ENCODE results near the gene RUNX3.

The RUNX3 gene

DNA sequence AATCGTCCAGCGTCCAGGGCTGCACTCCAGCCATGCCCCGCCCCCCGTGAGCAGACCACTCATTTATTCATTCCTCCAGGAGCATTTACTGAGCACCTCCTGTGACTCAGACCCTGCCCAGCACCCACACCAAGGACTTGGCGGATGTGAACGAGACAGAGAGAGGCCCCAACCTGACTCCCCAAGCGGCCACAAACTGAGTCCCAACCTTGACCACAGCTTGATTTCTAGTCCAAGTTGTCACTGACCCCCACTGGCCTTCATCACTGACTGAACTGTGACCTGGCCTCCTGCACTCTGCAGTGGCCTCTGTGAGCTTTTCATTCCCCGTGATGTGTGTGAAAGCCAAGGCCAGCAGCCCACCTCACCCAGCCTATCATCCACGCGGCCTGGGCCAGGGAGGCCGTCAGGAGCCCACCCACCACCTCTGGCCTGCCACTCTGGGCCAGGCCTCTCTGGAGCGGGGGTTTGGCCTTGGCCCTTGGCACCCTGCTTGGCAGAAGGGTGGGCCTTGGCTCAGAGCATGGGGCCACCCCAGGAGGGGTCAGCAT is 19.3 kb upstream of the RUNX3 start:
- Histone ChIP-seq H3K9me3 (ENCODE audit: insufficient read depth, low read length) (no peaks in the 10 kb centered on the region), H3K4me2 (ENCODE audit: low read depth, low read length, poor library complexity, severe bottlenecking) (no peak overlapping the region), H3F3A (ENCODE audit: insufficient read depth) (no peaks in the 10 kb centered on the region), H4K20me1 (ENCODE audit: low read depth, low read length) (no peaks in the 10 kb centered on the region), H3K27me3 (ENCODE audit: low read length) (no peaks in the 10 kb centered on the region), H3K4me3 (ENCODE audit: insufficient read depth, low read length, poor library complexity, severe bottlenecking) (no peak overlapping the region), H3K9me2 (replicated peaks; ENCODE audit: insufficient read depth, low read length) (no peaks in the 10 kb centered on the region), H2AFZ (ENCODE audit: low read depth, low read length, severe bottlenecking) (no peak overlapping the region), H3K27ac (ENCODE audit: low read depth, low read length) (no peak overlapping the region), H3K36me3 (ENCODE audit: low read length) (no peaks in the 10 kb centered on the region), H3K79me2 (ENCODE audit: insufficient read depth, low read length) (no peaks in the 10 kb centered on the region), H3K9ac (ENCODE audit: low read length) (no peak overlapping the region)
- TF ChIP-seq, protein P1, sequence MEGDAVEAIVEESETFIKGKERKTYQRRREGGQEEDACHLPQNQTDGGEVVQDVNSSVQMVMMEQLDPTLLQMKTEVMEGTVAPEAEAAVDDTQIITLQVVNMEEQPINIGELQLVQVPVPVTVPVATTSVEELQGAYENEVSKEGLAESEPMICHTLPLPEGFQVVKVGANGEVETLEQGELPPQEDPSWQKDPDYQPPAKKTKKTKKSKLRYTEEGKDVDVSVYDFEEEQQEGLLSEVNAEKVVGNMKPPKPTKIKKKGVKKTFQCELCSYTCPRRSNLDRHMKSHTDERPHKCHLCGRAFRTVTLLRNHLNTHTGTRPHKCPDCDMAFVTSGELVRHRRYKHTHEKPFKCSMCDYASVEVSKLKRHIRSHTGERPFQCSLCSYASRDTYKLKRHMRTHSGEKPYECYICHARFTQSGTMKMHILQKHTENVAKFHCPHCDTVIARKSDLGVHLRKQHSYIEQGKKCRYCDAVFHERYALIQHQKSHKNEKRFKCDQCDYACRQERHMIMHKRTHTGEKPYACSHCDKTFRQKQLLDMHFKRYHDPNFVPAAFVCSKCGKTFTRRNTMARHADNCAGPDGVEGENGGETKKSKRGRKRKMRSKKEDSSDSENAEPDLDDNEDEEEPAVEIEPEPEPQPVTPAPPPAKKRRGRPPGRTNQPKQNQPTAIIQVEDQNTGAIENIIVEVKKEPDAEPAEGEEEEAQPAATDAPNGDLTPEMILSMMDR (IDR thresholded peaks at IDR 0.05; ENCODE audit: insufficient read depth, low read length, poor library complexity, severe bottlenecking): no peak
- TF ChIP-seq EZH2phosphoT487 (conservative IDR thresholded peaks at IDR 0.05; ENCODE audit: low read length): no peak

DNA sequence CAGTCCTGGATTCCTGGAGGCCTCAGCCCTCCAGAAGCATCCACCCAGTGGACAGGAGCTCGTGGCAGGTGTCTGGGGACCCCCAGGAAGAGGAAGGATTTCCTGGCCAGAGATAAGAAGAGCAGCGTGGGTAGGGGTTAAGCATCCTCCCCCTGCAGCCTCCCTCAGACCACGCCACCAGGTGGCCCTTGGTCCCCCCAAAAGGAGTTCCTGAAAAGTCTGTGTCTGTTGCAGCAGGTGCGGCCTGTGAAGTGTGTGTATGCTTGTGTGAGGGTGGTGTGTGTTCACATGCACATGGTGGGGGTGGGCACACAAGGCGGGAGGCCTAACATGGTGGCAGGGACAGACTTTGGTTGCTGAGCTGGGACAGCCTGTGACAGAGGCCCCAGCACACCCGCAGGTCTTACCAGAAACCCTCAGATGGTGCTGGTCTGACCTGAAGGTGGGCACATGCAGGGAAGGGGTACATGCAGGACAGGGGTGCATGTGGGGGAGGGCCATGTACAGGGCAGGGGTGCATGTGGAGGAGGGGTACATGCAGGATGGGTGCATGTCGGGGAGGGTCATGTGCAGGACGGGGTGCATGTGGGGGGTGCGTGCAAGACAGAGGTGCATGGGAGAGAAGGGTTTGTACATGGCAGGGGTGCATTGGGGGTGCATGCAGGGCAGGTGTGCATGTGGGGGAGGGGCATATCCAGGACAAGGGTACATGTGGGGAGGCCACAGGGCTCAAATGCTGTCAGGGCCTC is 18.2 kb upstream of the RUNX3 start:
- no peak overlapping the region for H3K4me3 ChIP-seq (ENCODE audit: insufficient read depth, low read length, poor library complexity, severe bottlenecking)
- no peak overlapping the region for H2AFZ ChIP-seq (ENCODE audit: low read depth, low read length, severe bottlenecking)
- H4K20me1 ChIP-seq (ENCODE audit: low read depth, low read length): no peaks in the 10 kb centered on the region
- no peak overlapping the region for H3K4me2 ChIP-seq (ENCODE audit: low read depth, low read length, poor library complexity, severe bottlenecking)
- no peak overlapping the region for H3K9ac ChIP-seq (ENCODE audit: low read length)
- no peaks in the 10 kb centered on the region for H3K79me2 ChIP-seq (ENCODE audit: insufficient read depth, low read length)
- TF ChIP-seq, protein P1 (IDR thresholded peaks at IDR 0.05; ENCODE audit: insufficient read depth, low read length, poor library complexity, severe bottlenecking): no peak
- no peak for TF ChIP-seq EZH2phosphoT487 (conservative IDR thresholded peaks at IDR 0.05; ENCODE audit: low read length)
- H3K9me3 ChIP-seq (ENCODE audit: insufficient read depth, low read length): no peaks in the 10 kb centered on the region
- H3F3A ChIP-seq (ENCODE audit: insufficient read depth): no peaks in the 10 kb centered on the region
- H3K27ac ChIP-seq (ENCODE audit: low read depth, low read length): no peak overlapping the region
- H3K9me2 ChIP-seq (replicated peaks; ENCODE audit: insufficient read depth, low read length): no peaks in the 10 kb centered on the region
- H3K27me3 ChIP-seq (ENCODE audit: low read length): no peaks in the 10 kb centered on the region
- no peaks in the 10 kb centered on the region for H3K36me3 ChIP-seq (ENCODE audit: low read length)

DNA sequence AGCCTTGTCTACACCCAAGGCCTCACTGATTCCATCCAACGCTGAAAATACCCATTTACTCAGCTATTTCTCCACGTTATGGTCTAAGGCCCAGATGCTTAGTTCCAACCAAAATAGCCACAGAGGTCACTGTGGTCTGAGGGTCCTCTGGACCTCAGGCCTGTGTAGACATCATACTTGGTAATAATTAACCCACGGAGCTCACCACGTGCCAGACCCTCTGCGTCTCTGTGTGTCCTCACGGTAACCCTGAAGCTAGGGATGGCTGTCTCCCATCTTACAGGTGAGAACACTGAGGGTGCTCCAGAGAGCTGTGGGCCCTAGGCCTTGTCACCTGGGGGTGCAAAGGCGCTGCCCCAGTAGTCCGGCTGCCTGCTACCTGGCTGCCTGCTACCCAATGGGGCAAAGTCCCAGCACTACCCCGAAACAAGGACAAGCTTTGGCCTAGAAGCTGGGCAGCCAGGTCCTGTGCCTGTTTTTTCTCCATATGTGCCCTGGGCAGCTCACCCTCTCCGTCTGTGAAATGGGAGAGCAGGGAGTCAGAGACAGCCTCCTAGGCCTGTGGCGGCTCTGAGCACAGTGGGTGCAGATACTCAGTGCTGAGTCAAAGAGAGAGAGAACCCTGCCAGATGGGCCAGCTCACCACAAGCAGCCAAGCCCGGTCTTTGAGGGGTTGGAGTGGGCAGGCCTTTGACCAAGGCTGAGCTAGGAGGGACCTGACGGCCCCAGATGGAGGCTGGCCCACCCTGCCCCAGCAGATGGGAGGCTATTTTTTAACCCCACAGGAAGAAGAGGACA is 17.0 kb upstream of the RUNX3 start:
- Histone ChIP-seq H3F3A (ENCODE audit: insufficient read depth) (no peaks in the 10 kb centered on the region), H3K79me2 (ENCODE audit: insufficient read depth, low read length) (no peaks in the 10 kb centered on the region), H3K9me2 (replicated peaks; ENCODE audit: insufficient read depth, low read length) (no peaks in the 10 kb centered on the region), H3K27ac (ENCODE audit: low read depth, low read length) (no peak overlapping the region), H3K27me3 (ENCODE audit: low read length) (no peaks in the 10 kb centered on the region), H3K4me2 (ENCODE audit: low read depth, low read length, poor library complexity, severe bottlenecking) (no peak overlapping the region), H3K36me3 (ENCODE audit: low read length) (no peaks in the 10 kb centered on the region), H3K9ac (ENCODE audit: low read length) (no peak overlapping the region), H3K4me3 (ENCODE audit: insufficient read depth, low read length, poor library complexity, severe bottlenecking) (no peak overlapping the region), H2AFZ (ENCODE audit: low read depth, low read length, severe bottlenecking) (no peak overlapping the region), H4K20me1 (ENCODE audit: low read depth, low read length) (no peaks in the 10 kb centered on the region), H3K9me3 (ENCODE audit: insufficient read depth, low read length) (no peaks in the 10 kb centered on the region)
- TF ChIP-seq, protein P1 (IDR thresholded peaks at IDR 0.05; ENCODE audit: insufficient read depth, low read length, poor library complexity, severe bottlenecking): no peak
- TF ChIP-seq EZH2phosphoT487 (conservative IDR thresholded peaks at IDR 0.05; ENCODE audit: low read length): no peak
